Endothelial cell of umbilical vein (primary cell): ENCODE measurements around the gene LANCL2. TPM values are rescaled to one million over a fixed set of nuclear protein-coding genes. Genes with fewer than 3 reads are reported as not detected.

Experiments
- BruUV-seq: library from RNA; stranded (reverse); fragments of 400-500 nt; replicated peaks from 2 replicates; lab custom pipeline; 2021; lab: Mats Ljungman, UMichigan
- CTCF ChIA-PET: fragments of 300-600, 350-600 bp; sonication (Branson Sonifier 250); formaldehyde crosslinking; loops from one replicate; lab custom pipeline; 2021; ENCODE audit warnings: antibody characterized with exemption, inconsistent platforms; lab: Charles Lee
- POLR2A ChIA-PET: fragments of 300-600, 350-600 bp; sonication (Branson Sonifier 250); formaldehyde crosslinking; loops from one replicate; lab custom pipeline; 2021; ENCODE audit warnings: antibody characterized with exemption, inconsistent platforms; lab: Charles Lee
- DNase-seq: peaks from one replicate; pipeline ENCODE4 v3.0.0-alpha.2; 2011; ENCODE audit warnings: low read depth, low spot score
- FAIRE-seq: peaks from 2 replicates; lab custom pipeline; 2011; peaks lifted over from hg19 to GRCh38; lab: Jason Lieb, UNC
- H2AFZ ChIP-seq: 2 replicates; pipeline ENCODE4 v1.6.0; 2012; ENCODE audit warnings: low read depth, low read length, control low read depth, inconsistent platforms
- H3K27ac ChIP-seq: 2 replicates; pipeline ENCODE4 v1.5.1; 2011; ENCODE audit warnings: low read depth, mild to moderate bottlenecking, control low read depth, low read length, moderate library complexity; ENCODE audit not compliant: insufficient read depth
- H3K27me3 ChIP-seq, 2 experiments: 2 replicates each; pipeline versions ENCODE4 v1.6.0 to v1.6.1; 2011; ENCODE audit warnings: low read length in 2 of 2, mixed read lengths in 1 of 2; ENCODE audit not compliant: control insufficient read depth in 2 of 2, insufficient read depth in 2 of 2
- H3K36me3 ChIP-seq, 2 experiments: 2 replicates in 1 of 2; 3 replicates in 1 of 2; pipeline ENCODE4 v1.5.1; 2011; ENCODE audit warnings: low read length in 2 of 2, mild to moderate bottlenecking in 1 of 2, moderate library complexity in 1 of 2; ENCODE audit not compliant: control insufficient read depth in 2 of 2, insufficient read depth in 2 of 2; ENCODE audit errors: extremely low read depth in 1 of 2
- H3K4me1 ChIP-seq: 3 replicates; pipeline ENCODE4 v1.5.1; 2011; ENCODE audit warnings: mild to moderate bottlenecking, low read length; ENCODE audit not compliant: control insufficient read depth, insufficient read depth; ENCODE audit errors: extremely low read depth
- H3K4me2 ChIP-seq: 2 replicates; pipeline ENCODE4 v1.6.1; 2011; ENCODE audit warnings: low read length, control low read depth, mixed read lengths; ENCODE audit not compliant: insufficient read depth
- H3K4me3 ChIP-seq, 3 experiments: fragments of 200-600 bp in 1 of 3; sonication (generic), shearing (Covaris generic) in 1 of 3; replicated peaks in 1 of 3; 2 replicates each; pipeline ENCODE4 v1.5.1; 2011 to 2016; ENCODE audit warnings: control low read depth in 3 of 3, low read length in 3 of 3, mild to moderate bottlenecking in 2 of 3, inconsistent platforms in 1 of 3, low read depth in 1 of 3, moderate library complexity in 1 of 3; ENCODE audit not compliant: insufficient read depth in 1 of 3
- H3K79me2 ChIP-seq: 2 replicates; pipeline ENCODE4 v1.6.0; 2012; ENCODE audit warnings: low read length, inconsistent platforms; ENCODE audit not compliant: control insufficient read depth, insufficient read depth
- H3K9ac ChIP-seq: replicated peaks from 2 replicates; pipeline ENCODE3; 2011; ENCODE audit warnings: low read length, control low read depth; ENCODE audit not compliant: insufficient read depth; ENCODE audit errors: extremely low read depth
- H3K9me1 ChIP-seq: replicated peaks from 3 replicates; pipeline ENCODE4 v1.6.0; 2011; ENCODE audit warnings: mild to moderate bottlenecking, low read length; ENCODE audit not compliant: control insufficient read depth, insufficient read depth; ENCODE audit errors: extremely low read depth
- H3K9me3 ChIP-seq: replicated peaks from 2 replicates; pipeline ENCODE4 v1.5.1; 2012; ENCODE audit warnings: low read length, inconsistent platforms; ENCODE audit not compliant: control insufficient read depth, insufficient read depth
- H4K20me1 ChIP-seq: replicated peaks from 2 replicates; pipeline ENCODE3; 2011; ENCODE audit warnings: mild to moderate bottlenecking, low read length; ENCODE audit not compliant: control insufficient read depth, insufficient read depth; ENCODE audit errors: extremely low read depth
- CTCF ChIP-seq, 2 donors: IDR thresholded peaks; 1 replicate in 1 of 2; 2 replicates in 1 of 2; pipeline ENCODE4 v1.5.1; 2011; ENCODE audit warnings: low read length in 2 of 2, mild to moderate bottlenecking in 2 of 2, moderate library complexity in 2 of 2, control low read depth in 1 of 2, inconsistent platforms in 1 of 2, low read depth in 1 of 2; ENCODE audit not compliant: insufficient read depth in 1 of 2; ENCODE audit errors: extremely low read depth in 1 of 2
- EZH2 ChIP-seq: IDR thresholded peaks from 2 replicates; pipeline ENCODE4 v1.6.1; 2012; ENCODE audit warnings: borderline replicate concordance, low read depth, mild to moderate bottlenecking, moderate library complexity, low read length, inconsistent platforms; ENCODE audit not compliant: severe bottlenecking
- FOS ChIP-seq: IDR thresholded peaks from 2 replicates; pipeline ENCODE4 v1.6.1; 2011; ENCODE audit warnings: mild to moderate bottlenecking, low read length, moderate library complexity, borderline replicate concordance; ENCODE audit not compliant: insufficient read depth
- GATA2 ChIP-seq: IDR thresholded peaks from 2 replicates; pipeline ENCODE4 v1.7.0; 2011; ENCODE audit warnings: low read depth, mild to moderate bottlenecking, moderate library complexity, mixed read lengths, low read length; ENCODE audit not compliant: insufficient read length, insufficient read depth
- JUN ChIP-seq: IDR thresholded peaks from 2 replicates; pipeline ENCODE4 v1.6.1; 2011; ENCODE audit warnings: borderline replicate concordance, low read depth; ENCODE audit not compliant: insufficient read length, insufficient read depth
- MYC ChIP-seq: IDR thresholded peaks from one replicate; pipeline ENCODE4 v1.6.1; 2011; ENCODE audit warnings: mild to moderate bottlenecking, low read depth, low read length
- POLR2A ChIP-seq: IDR thresholded peaks from 2 replicates; pipeline ENCODE4 v1.6.1; 2012; ENCODE audit warnings: low read depth, mild to moderate bottlenecking, control low read depth, low read length
- POLR2AphosphoS5 ChIP-seq: IDR thresholded peaks from 2 replicates; pipeline ENCODE4 v1.6.1; 2012; ENCODE audit warnings: low read depth, mild to moderate bottlenecking, control low read depth, low read length, moderate library complexity; ENCODE audit not compliant: insufficient read depth
- dilution Hi-C: fragments of 300-500 bp; cut with MboI; formaldehyde crosslinking; loops from one replicate; pipeline ENCODE4 v1.15.0; 2019; ENCODE audit warnings: low sequenced_read_pairs; ENCODE audit not compliant: extremely low pct_ligation_motif_present
- intact Hi-C: fragments of 100-400 bp; cut with micrococcal nuclease; formaldehyde crosslinking; loops from one replicate; pipeline ENCODE4 v1.10.0; 2022
- polyA plus RNA-seq, 4 experiments: library from polyadenylated mRNA; depleted of rRNA in 3 of 4; stranded (reverse) in 3 of 4; unstranded in 1 of 4; fragments of >200 nt; gene quantifications; 2 replicates each; pipeline versions ENCODE4 v1.2.1 to v1.2.3, GENCODE V29; 2011 to 2012; ENCODE audit warnings: missing spikeins in 1 of 4
- total RNA-seq: library from RNA; stranded (reverse); gene quantifications from 2 replicates; pipeline ENCODE4 v1.2.3, GENCODE V29; 2021
- TF ChIP-seq, protein P1 (sequence below): IDR thresholded peaks from 2 replicates; pipeline ENCODE4 v1.6.1; 2011; ENCODE audit not compliant: insufficient read depth, insufficient read length

The LANCL2 gene
- total and polyA plus RNA-seq, 2 donors (not counting 3 experiments of a cell fraction or from before 2014, with no cell fraction given): 19.2 to 25.3 TPM

- H3K79me2 ChIP-seq: no peaks in the 10 kb centered on the region
These were observed 30.0 kb upstream of the LANCL2 start for GRCh38 chr7:55335151-55335550.

More at GRCh38 chr7:55335151-55335550, 30.0 kb upstream of the LANCL2 start:
- Histone ChIP-seq H3K9ac (no peak overlapping the region), H3K4me2 (no peak overlapping the region), H3K36me3 (no peaks in the 10 kb centered on the region), H3K27ac (no peak overlapping the region), H3K9me1 (no peaks in the 10 kb centered on the region), H4K20me1 (no peaks in the 10 kb centered on the region), H3K4me3 (no peak overlapping the region), H3K27me3 (peaks cover 4 to 17% of the 10 kb centered on the region in 2 experiments), H2AFZ (no peak overlapping the region), H3K9me3 (no peaks in the 10 kb centered on the region), H3K4me1 (no peaks in the 10 kb centered on the region)
- FAIRE-seq (no peak), DNase-seq (no peak)
- TF ChIP-seq FOS: no peak
- TF ChIP-seq GATA2: no peak
- TF ChIP-seq, protein P1, sequence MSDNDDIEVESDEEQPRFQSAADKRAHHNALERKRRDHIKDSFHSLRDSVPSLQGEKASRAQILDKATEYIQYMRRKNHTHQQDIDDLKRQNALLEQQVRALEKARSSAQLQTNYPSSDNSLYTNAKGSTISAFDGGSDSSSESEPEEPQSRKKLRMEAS: no peak
- TF ChIP-seq MYC: no peak
- no peak for TF ChIP-seq POLR2AphosphoS5
- TF ChIP-seq JUN: no peak
- no peak for TF ChIP-seq EZH2
- no peak for TF ChIP-seq POLR2A
- no peak for TF ChIP-seq CTCF (IDR thresholded peaks at IDR 0.05; ENCODE audit: extremely low read depth in 1 of 2, insufficient read depth in 1 of 2, low read depth in 1 of 2, low read length in 2 of 2)
- no TSS peak for BruUV-seq
- POLR2A ChIA-PET: no interaction called here
- dilution Hi-C loops (no loop called here), intact Hi-C loops (no loop called here)
- CTCF ChIA-PET: interaction anchor here (1.0 to 1.4 kb wide), 2 partner anchors 28 to 41 kb away, joined by 3 read pairs; no protein-coding TSS in a partner anchor
